Ovary (tissue), 9 donors: ENCODE results near the gene VCAN. TPM values are rescaled to one million over a fixed set of nuclear protein-coding genes. Genes with fewer than 3 reads are reported as not detected.

Source experiments
- DNase-seq, 5 donors: peaks; one replicate each; pipeline ENCODE4 v3.0.0-alpha.2; 2019 to 2020
- H3K27ac ChIP-seq, 2 donors: fragments of 200-600 bp; one replicate each; pipeline versions ENCODE4 v1.5.1 to v1.8.0; 2019 to 2022
- H3K27me3 ChIP-seq: fragments of 200-600 bp; one replicate; pipeline ENCODE4 v1.8.0; 2022
- H3K36me3 ChIP-seq: fragments of 200-600 bp; sonication (generic); one replicate; pipeline ENCODE4 v1.5.1; 2019
- H3K4me1 ChIP-seq: one replicate; pipeline ENCODE4 v1.8.1; 2013; ENCODE audit warnings: mild to moderate bottlenecking, moderate library complexity; ENCODE audit not compliant: insufficient read depth
- H3K4me3 ChIP-seq: fragments of 200-600 bp; sonication (generic); one replicate; pipeline ENCODE4 v1.5.1; 2017
- H3K9me3 ChIP-seq, 2 donors: fragments of 200-600 bp in 1 of 2; sonication (generic) in 1 of 2; one replicate each; pipeline versions ENCODE4 v1.5.1 to v1.8.1; 2013 to 2019; ENCODE audit warnings: mild to moderate bottlenecking in 1 of 2, moderate library complexity in 1 of 2
- EP300 ChIP-seq: sonication (generic); formaldehyde crosslinking; IDR thresholded peaks from one replicate; pipeline ENCODE4 v1.6.1; 2017; ENCODE audit warnings: antibody characterized with exemption
- POLR2A ChIP-seq: fragments of 450-650 bp; IDR thresholded peaks from one replicate; pipeline ENCODE4 v1.6.1; 2017; ENCODE audit warnings: antibody characterized with exemption, mild to moderate bottlenecking, moderate library complexity
- WGBS, 3 donors: extraction: QIAGEN DNeasy Blood & Tissue Kit in 1 of 3; methylation state at CpG; one replicate each; pipeline versions ENCODE4 v1.1.5 to v1.1.7; 2013 to 2017; 5-methylcytosine and 5-hydroxymethylcytosine counted together
- intact Hi-C, 4 donors: fragments of 100-400 bp; cut with DNase I; formaldehyde crosslinking; loops; one replicate each; pipeline versions ENCODE4 v1.11.0 to v1.15.1; 2022 to 2023
- polyA plus RNA-seq, 2 donors: library from polyadenylated mRNA; stranded (reverse); fragments of 200-250 nt in 1 of 2; fragments of 350-450 nt in 1 of 2; fragmentation: Illumina TruSeq in 1 of 2; extraction: RNeasy Lipid Tissue Mini Kit (QIAGEN cat#74804) in 1 of 2; gene quantifications; one replicate each; pipeline ENCODE4 v1.2.3, GENCODE V29; 2013 to 2014
- total RNA-seq, 7 donors: library from RNA; depleted of rRNA in 2 of 7; stranded (reverse); fragments of >200 nt in 2 of 7; fragmentation: NEBNext Ultra II Directional in 3 of 7; extraction: Animal tissue kit (Norgen Biotek cat#: 25700) in 3 of 7; gene quantifications; one replicate each; pipeline versions ENCODE4 v1.1.0 to v1.2.4, GENCODE V29; 2016 to 2023
- TF ChIP-seq, protein P1 (sequence below), 3 donors: fragments of 450-650 bp in 2 of 3; fragments of 200-600 bp in 1 of 3; IDR thresholded peaks; one replicate each; pipeline versions ENCODE4 v1.5.1 to v1.8.0; 2016 to 2022; ENCODE audit warnings: antibody characterized with exemption in 3 of 3, mild to moderate bottlenecking in 1 of 3
- donor health status: DM: no; HTN: no; CAD: no; lungs with moderate emphysema.
- donor health status: DM: no; HTN: no; CAD: no.
- donor health status: Bipolar disorder and iron deficiency.
- donor health status: DM: yes; HTN: yes; CAD: no.
- donor health status: DM: no; HTN: no; CAD: no.
- donor health status: DM: yes; HTN: yes; CAD: no.

VCAN gene
- total and polyA plus RNA-seq, 9 donors, result 2.2 to 21.3 (median 7.3) TPM

DNA sequence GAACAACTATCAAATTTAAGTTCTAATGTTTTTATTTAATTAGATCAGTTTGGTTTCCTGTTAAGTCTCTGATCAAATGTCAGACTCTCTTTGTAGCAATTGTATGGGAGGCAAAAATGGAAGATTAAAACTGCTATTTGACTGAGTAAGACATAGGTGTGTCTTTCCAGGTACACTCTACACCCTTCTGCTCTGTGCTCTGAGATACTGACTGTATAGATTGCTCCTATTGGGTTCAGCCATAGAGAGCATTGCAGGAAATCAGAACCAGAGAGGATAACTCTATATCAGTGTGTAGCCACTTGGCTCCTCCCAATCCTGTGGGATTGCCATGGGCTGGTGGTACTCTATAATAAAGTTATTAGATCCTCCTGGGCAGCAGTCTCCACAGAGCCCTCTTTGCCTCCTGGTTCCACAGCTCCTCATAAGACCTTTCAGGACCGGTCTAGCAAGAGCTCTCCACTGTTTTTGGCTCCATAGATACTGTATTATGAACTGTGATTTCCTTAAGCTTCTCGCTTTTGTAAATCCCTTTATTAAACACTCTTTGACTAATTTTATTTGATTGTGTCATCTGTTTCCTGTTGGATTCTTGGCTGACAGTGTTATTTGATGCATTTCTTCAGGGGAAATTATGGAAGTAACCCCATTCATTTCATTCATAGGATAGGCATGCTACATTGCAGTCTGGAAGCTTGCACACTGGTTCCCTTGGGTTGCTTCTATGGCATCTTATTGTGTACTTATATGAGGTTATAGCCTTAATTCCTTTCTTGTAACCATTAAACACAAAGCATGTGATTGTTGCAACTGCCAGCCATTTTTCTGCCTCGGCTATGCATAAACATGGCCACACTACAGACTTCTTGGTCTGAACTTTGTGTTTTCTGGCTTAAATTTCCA, 115.6 kb downstream of the VCAN start:
- Histone ChIP-seq H3K27me3 (no peaks in the 10 kb centered on the region), H3K36me3 (no peaks in the 10 kb centered on the region), H3K9me3 (no peaks in the 10 kb centered on the region), H3K4me3 (no peak overlapping the region), H3K4me1 (peaks cover 6% of the 10 kb centered on the region), H3K27ac (no peak overlapping the region)
- intact Hi-C loops, result no loop called here
- WGBS, 3 donors, result 9 to 26% (median 12%) methylated on average over 3 of the region's 3 CpGs
- no peak for DNase-seq
- TF ChIP-seq POLR2A, result no peak
- TF ChIP-seq EP300, result no peak
- TF ChIP-seq, protein P1, sequence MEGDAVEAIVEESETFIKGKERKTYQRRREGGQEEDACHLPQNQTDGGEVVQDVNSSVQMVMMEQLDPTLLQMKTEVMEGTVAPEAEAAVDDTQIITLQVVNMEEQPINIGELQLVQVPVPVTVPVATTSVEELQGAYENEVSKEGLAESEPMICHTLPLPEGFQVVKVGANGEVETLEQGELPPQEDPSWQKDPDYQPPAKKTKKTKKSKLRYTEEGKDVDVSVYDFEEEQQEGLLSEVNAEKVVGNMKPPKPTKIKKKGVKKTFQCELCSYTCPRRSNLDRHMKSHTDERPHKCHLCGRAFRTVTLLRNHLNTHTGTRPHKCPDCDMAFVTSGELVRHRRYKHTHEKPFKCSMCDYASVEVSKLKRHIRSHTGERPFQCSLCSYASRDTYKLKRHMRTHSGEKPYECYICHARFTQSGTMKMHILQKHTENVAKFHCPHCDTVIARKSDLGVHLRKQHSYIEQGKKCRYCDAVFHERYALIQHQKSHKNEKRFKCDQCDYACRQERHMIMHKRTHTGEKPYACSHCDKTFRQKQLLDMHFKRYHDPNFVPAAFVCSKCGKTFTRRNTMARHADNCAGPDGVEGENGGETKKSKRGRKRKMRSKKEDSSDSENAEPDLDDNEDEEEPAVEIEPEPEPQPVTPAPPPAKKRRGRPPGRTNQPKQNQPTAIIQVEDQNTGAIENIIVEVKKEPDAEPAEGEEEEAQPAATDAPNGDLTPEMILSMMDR (IDR thresholded peaks at IDR 0.05), result no peak

DNA sequence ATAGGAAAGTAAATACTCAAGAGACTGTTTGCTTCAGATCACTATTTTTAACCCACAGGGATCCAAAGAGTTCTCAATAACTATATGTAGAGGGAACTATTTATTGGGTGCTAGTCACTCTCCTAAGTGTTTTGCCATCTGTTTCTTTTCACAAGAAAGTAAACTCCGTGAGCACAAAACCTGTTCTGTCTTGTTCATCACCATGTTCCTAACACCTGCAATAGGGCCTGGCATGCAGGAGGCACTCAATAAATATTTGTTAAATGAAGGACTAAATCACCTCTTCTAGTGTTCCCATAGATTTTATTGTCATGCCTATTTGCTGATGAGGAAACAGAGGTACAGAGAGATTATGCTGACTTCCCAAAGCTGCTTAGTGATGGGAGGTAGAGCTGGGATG, 118.2 kb downstream of the VCAN start:
- Histone ChIP-seq H3K27ac (no peak overlapping the region), H3K27me3 (no peaks in the 10 kb centered on the region)
- WGBS, 3 donors, result 74 to 89% (median 89%) methylated on average over 1 of the region's 1 CpG

DNA sequence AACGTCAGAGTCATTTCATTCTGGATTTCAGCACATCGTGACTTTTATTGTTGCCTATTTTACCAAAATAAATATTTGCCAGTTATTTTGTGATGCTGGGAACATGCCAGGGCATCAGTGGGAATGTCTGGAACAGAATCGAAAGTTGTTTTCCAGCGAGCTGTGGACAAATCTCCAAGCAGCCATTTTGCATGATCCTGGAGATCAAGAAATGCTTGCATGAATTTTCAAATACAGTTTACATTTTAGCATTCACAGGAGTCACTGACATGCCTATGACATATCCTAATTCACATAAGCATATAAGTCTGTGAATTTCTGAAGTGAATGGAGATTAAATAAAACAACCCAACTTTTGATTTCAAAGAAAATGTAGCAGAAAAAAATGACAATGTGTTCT, 119.4 kb downstream of the VCAN start:
- H3K27me3 ChIP-seq, result no peaks in the 10 kb centered on the region
- peaks cover 6% of the 10 kb centered on the region for H3K4me1 ChIP-seq
- WGBS, 3 donors, result 71 to 76% (median 73%) methylated on average over 4 of the region's 4 CpGs
- no peak overlapping the region for H3K4me3 ChIP-seq
- intact Hi-C loops, result no loop called here
- TF ChIP-seq POLR2A, result no peak
- no peak overlapping the region for H3K27ac ChIP-seq
- no peaks in the 10 kb centered on the region for H3K36me3 ChIP-seq
- no peaks in the 10 kb centered on the region for H3K9me3 ChIP-seq
- no peak for DNase-seq

More for the DNA sequence above, 118.2 kb downstream of the VCAN start:
- no peaks in the 10 kb centered on the region for H3K36me3 ChIP-seq
- no peak for TF ChIP-seq POLR2A
- intact Hi-C loops, result no loop called here
- DNase-seq, result no peak
- H3K9me3 ChIP-seq, result no peaks in the 10 kb centered on the region
- H3K4me1 ChIP-seq, result peaks cover 6% of the 10 kb centered on the region
- H3K4me3 ChIP-seq, result no peak overlapping the region

DNA sequence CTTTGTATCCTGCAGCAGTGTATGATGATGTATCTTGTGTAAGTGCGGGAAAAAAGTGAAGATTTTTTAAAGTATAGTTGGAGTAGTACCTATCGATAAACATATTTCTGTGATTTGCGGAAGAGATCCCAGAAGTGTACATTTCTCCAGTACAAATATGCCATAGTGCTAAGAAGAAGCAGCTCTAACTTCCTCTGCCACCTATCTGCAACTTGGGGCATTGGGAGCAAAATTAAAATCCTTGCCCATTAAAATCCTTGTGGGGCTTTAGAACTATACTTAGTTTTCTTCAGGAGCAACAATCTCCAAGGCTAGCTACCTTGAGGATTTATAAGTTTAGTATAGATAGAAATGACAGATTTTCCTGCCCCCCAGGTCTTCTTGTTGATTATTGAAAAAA, 123.7 kb downstream of the VCAN start:
- intact Hi-C loops, result no loop called here
- no peak overlapping the region for H3K27ac ChIP-seq
- no peaks in the 10 kb centered on the region for H3K27me3 ChIP-seq
- H3K36me3 ChIP-seq, result no peaks in the 10 kb centered on the region
- TF ChIP-seq POLR2A, result no peak
- TF ChIP-seq, protein P1 (IDR thresholded peaks at IDR 0.05), result no peak
- no peak for TF ChIP-seq EP300
- H3K9me3 ChIP-seq, result no peaks in the 10 kb centered on the region
- WGBS, 3 donors, result 94 to 96% (median 95%) methylated on average over 3 of the region's 3 CpGs
- DNase-seq, result no peak
- no peaks in the 10 kb centered on the region for H3K4me1 ChIP-seq
- H3K4me3 ChIP-seq, result no peak overlapping the region

DNA sequence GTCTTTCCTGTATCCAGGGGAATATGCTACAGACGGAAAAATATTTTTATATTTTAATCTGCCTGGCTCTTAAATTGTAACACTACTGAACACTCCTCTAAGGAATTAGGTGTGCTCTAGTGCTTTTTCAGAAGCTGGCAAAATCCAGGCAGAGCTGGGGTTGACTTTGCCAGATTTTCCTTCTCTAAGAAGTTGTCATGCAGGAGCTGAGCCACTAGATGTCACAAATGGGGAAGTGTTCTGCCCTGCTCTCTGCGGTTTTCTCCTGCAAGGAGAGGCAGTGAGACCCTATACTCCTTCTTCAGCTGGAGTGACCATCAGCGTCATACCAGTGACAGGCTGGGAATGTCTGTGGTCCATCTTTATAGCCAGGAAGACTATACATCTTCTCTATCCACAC, 136.6 kb downstream of the VCAN start:
- no peak overlapping the region for H3K27ac ChIP-seq
- intact Hi-C loops, result no loop called here

More for the DNA sequence above, 136.6 kb downstream of the VCAN start:
- DNase-seq, result peak in 1 of 5 donors; percentile 20
- Histone ChIP-seq H3K4me1 (no peaks in the 10 kb centered on the region), H3K9me3 (no peaks in the 10 kb centered on the region), H3K27me3 (no peaks in the 10 kb centered on the region), H3K36me3 (no peaks in the 10 kb centered on the region), H3K4me3 (no peak overlapping the region)
- TF ChIP-seq, protein P1 (IDR thresholded peaks at IDR 0.05), result no peak
- 9 to 13% (median 11%) methylated on average over 3 of the region's 3 CpGs for WGBS, 3 donors
